ENCODE results near the gene JMJD4. TPM values are rescaled to one million over a fixed set of nuclear protein-coding genes. Genes with fewer than 3 reads are reported as not detected.

JMJD4 gene
- total and polyA plus RNA-seq, 2 of the 4 experiments (the other 2 are of a cell fraction) = 24.6 to 28.5 TPM

- H3K9ac ChIP-seq (ENCODE audit: low read depth, low read length) = no peak overlapping the region
- no peak overlapping the region for H3K4me3 ChIP-seq (ENCODE audit: insufficient read depth, low read depth, low read length)
- no peak overlapping the region for H4K5ac ChIP-seq (ENCODE audit: low read depth, low read length)
- H3K56ac ChIP-seq (ENCODE audit: extremely low read depth, insufficient read depth, low read length) = no peak overlapping the region
- H3K79me1 ChIP-seq (ENCODE audit: low read depth in 1 of 2, low read length in 2 of 2) = peaks cover 0 to 3% of the 10 kb centered on the region in 2 experiments; a peak in 1 of 4 replicates
- H3K18ac ChIP-seq (ENCODE audit: low read depth, low read length) = no peak overlapping the region
- no peak overlapping the region for H3K4ac ChIP-seq (ENCODE audit: low read depth, low read length)
- H2AFZ ChIP-seq (replicated peaks; ENCODE audit: low read length, poor library complexity) = no peak overlapping the region
- no peak overlapping the region for H2BK120ac ChIP-seq (ENCODE audit: low read depth, low read length)
- no peak overlapping the region for H2AK5ac ChIP-seq (ENCODE audit: low read depth, low read length)
- ChIA-PET CTCF (no interaction called here), POLR2A (ENCODE audit: unreplicated experiment) (no interaction called here)
- H3K27ac ChIP-seq (ENCODE audit: insufficient read depth, low read length) = no peak overlapping the region
- H3K4me1 ChIP-seq (ENCODE audit: control insufficient read depth, insufficient read depth, low read length) = peaks cover 7% of the 10 kb centered on the region
- in situ Hi-C loops (cut with MboI; ENCODE audit: low sequenced_read_pairs) (no loop called here), intact Hi-C loops (cut with micrococcal nuclease) (no loop called here), dilution Hi-C loops (cut with HindIII; ENCODE audit: low sequenced_read_pairs, unreplicated experiment) (no loop called here)
- H3K14ac ChIP-seq (replicated peaks; ENCODE audit: low read depth, low read length) = no peak overlapping the region
- ATAC-seq (ENCODE audit: low read depth) = no peak
- no peak overlapping the region for H2AK9ac ChIP-seq (replicated peaks; ENCODE audit: low read depth, low read length, poor library complexity)
- TF ChIP-seq CTCF (conservative IDR thresholded peaks at IDR 0.05; ENCODE audit: low read depth, low read length) (no peak), MAFK (IDR thresholded peaks at IDR 0.05; ENCODE audit: low read depth, low read length) (no peak), USF2 (IDR thresholded peaks at IDR 0.05; ENCODE audit: low read depth, low read length) (no peak)
- no peaks in the 10 kb centered on the region for H3K27me3 ChIP-seq (ENCODE audit: control insufficient read depth, insufficient read depth, low read length)
- no peak overlapping the region for H2BK15ac ChIP-seq (ENCODE audit: low read depth, low read length)
- WGBS, 2 experiments (ENCODE audit: extremely low coverage in 2 of 2, insufficient read length in 1 of 2) = 92% methylated on average over 10 of the region's 15 CpGs; no CpG with 5 or more reads in 1 of the 2 experiments
- peaks cover 12% of the 10 kb centered on the region for H3K36me3 ChIP-seq (ENCODE audit: control insufficient read depth, insufficient read depth, low read length)
- peaks cover 17% of the 10 kb centered on the region for H3K9me1 ChIP-seq (ENCODE audit: insufficient read depth, low read length)
- no peak overlapping the region for H3K23ac ChIP-seq (ENCODE audit: low read depth, low read length)
- H4K8ac ChIP-seq (ENCODE audit: low read depth in 2 of 2, low read length in 2 of 2) = no peak overlapping the region
- H2BK5ac ChIP-seq (ENCODE audit: low read depth, low read length, poor library complexity, severe bottlenecking) = no peak overlapping the region
- no peak overlapping the region for H2BK20ac ChIP-seq (ENCODE audit: low read depth, low read length)
- no peak for DNase-seq
- peaks cover 3% of the 10 kb centered on the region; the same call in 1 of the 2 replicates for H4K20me1 ChIP-seq (ENCODE audit: insufficient read depth, low read length)
- no TSS peak for BruUV-seq (replicated peaks)
- H3K4me2 ChIP-seq (ENCODE audit: low read depth, low read length) = no peak overlapping the region
- H4K91ac ChIP-seq (ENCODE audit: insufficient read depth, low read depth, low read length) = no peak overlapping the region
- no peaks in the 10 kb centered on the region for H3K9me3 ChIP-seq (ENCODE audit: control insufficient read depth, insufficient read depth, low read length)
Observed at GRCh38 chr1:227781314-227781930, 46.3 kb upstream of the JMJD4 start.
